ENCODE measurements around the gene ELOB.

- TF ChIP-seq CTCF (IDR thresholded peaks at IDR 0.05) = no peak
- TF ChIP-seq POLR2A (IDR thresholded peaks at IDR 0.05) = no peak
Measured at GRCh38 chr16:2761472-2761871, 15.6 kb downstream of the ELOB start.
